Measurements from ENCODE around the gene PTPRK.
"Not testable (repeated sequence)": the region's sequence is repeated elsewhere in the genome, so short reads cannot be mapped to it uniquely, and the experiment has no call there.

The PTPRK gene

GRCh38 chr6:128437685-128438084 is 82.7 kb downstream of the PTPRK start:
- H3K4me1 ChIP-seq = peaks cover 0 to 30% (median 10%) of the 10 kb centered on the region in 4 donors
- H3K36me3 ChIP-seq = no peaks in the 10 kb centered on the region
- H3K4me3 ChIP-seq = no peak overlapping the region
- TF ChIP-seq, protein P1, sequence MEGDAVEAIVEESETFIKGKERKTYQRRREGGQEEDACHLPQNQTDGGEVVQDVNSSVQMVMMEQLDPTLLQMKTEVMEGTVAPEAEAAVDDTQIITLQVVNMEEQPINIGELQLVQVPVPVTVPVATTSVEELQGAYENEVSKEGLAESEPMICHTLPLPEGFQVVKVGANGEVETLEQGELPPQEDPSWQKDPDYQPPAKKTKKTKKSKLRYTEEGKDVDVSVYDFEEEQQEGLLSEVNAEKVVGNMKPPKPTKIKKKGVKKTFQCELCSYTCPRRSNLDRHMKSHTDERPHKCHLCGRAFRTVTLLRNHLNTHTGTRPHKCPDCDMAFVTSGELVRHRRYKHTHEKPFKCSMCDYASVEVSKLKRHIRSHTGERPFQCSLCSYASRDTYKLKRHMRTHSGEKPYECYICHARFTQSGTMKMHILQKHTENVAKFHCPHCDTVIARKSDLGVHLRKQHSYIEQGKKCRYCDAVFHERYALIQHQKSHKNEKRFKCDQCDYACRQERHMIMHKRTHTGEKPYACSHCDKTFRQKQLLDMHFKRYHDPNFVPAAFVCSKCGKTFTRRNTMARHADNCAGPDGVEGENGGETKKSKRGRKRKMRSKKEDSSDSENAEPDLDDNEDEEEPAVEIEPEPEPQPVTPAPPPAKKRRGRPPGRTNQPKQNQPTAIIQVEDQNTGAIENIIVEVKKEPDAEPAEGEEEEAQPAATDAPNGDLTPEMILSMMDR (IDR thresholded peaks at IDR 0.05) = no peak
- no peaks in the 10 kb centered on the region for H3K9me3 ChIP-seq
- no peak for DNase-seq
- H3K27me3 ChIP-seq = no peaks in the 10 kb centered on the region
- intact Hi-C loops (cut with DNase I; ENCODE audit: low total_unique reads) = no loop called here
- no peak overlapping the region for H3K27ac ChIP-seq

DNA sequence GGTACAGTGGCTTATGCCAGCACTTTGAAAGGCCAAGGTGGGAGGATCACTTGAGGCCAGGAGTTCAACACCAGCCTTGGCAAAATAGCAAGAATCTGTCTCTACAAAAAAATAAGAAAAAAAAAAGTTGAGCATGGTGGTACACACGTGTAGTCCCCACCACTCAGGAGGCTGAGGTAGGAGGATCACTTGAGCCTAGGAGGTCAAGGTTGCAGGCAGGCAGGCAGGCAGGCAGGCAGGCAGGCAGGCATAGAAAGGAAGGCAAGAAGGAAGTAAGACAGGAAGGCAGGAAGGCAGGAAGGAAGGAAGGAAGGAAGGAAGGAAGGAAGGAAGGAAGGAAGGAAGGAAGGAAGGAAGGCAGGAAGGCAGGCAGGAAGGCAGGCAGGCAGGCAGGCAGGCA is 85.6 kb downstream of the PTPRK start:
- peaks cover 0 to 37% (median 10%) of the 10 kb centered on the region in 4 donors for H3K4me1 ChIP-seq
- intact Hi-C loops (cut with DNase I; ENCODE audit: low total_unique reads); H3K9me3 ChIP-seq; H3K4me3 ChIP-seq; DNase-seq; H3K36me3 ChIP-seq; H3K27me3 ChIP-seq: not testable (repeated sequence)
- peak overlapping the region in 1 of 2 donors; percentile 38 for H3K27ac ChIP-seq

GRCh38 chr6:128432394-128432793 is 88.0 kb downstream of the PTPRK start:
- Histone ChIP-seq H3K9me3 (no peaks in the 10 kb centered on the region), H3K36me3 (no peaks in the 10 kb centered on the region), H3K4me1 (peaks cover 0 to 27% (median 5%) of the 10 kb centered on the region in 4 donors), H3K27ac (no peak overlapping the region), H3K27me3 (no peaks in the 10 kb centered on the region), H3K4me3 (no peak overlapping the region)
- TF ChIP-seq, protein P1 (IDR thresholded peaks at IDR 0.05) = no peak
- DNase-seq = no peak
- intact Hi-C loops (cut with DNase I; ENCODE audit: low total_unique reads) = no loop called here

GRCh38 chr6:128427139-128427538 is 93.3 kb downstream of the PTPRK start:
- TF ChIP-seq, protein P1 (IDR thresholded peaks at IDR 0.05) = no peak
- no peak for DNase-seq

GRCh38 chr6:128425856-128426255 is 94.5 kb downstream of the PTPRK start:
- intact Hi-C loops (cut with DNase I; ENCODE audit: low total_unique reads) = no loop called here
- DNase-seq = no peak
- Histone ChIP-seq H3K4me1 (peaks cover 0 to 62% (median 31%) of the 10 kb centered on the region in 4 donors), H3K4me3 (no peak overlapping the region), H3K27ac (peak overlapping the region; percentile 62 to 67), H3K9me3 (no peaks in the 10 kb centered on the region), H3K27me3 (no peaks in the 10 kb centered on the region), H3K36me3 (no peaks in the 10 kb centered on the region)
- TF ChIP-seq, protein P1 (IDR thresholded peaks at IDR 0.05) = no peak

More at GRCh38 chr6:128427139-128427538, 93.3 kb downstream of the PTPRK start:
- peak overlapping the region in 1 of 2 donors; percentile 67 for H3K27ac ChIP-seq
- H3K27me3 ChIP-seq = no peaks in the 10 kb centered on the region
- H3K36me3 ChIP-seq = no peaks in the 10 kb centered on the region
- no peak overlapping the region for H3K4me3 ChIP-seq
- H3K9me3 ChIP-seq = no peaks in the 10 kb centered on the region
- intact Hi-C loops (cut with DNase I; ENCODE audit: low total_unique reads) = no loop called here
- peaks cover 0 to 52% (median 24%) of the 10 kb centered on the region in 4 donors for H3K4me1 ChIP-seq

DNA sequence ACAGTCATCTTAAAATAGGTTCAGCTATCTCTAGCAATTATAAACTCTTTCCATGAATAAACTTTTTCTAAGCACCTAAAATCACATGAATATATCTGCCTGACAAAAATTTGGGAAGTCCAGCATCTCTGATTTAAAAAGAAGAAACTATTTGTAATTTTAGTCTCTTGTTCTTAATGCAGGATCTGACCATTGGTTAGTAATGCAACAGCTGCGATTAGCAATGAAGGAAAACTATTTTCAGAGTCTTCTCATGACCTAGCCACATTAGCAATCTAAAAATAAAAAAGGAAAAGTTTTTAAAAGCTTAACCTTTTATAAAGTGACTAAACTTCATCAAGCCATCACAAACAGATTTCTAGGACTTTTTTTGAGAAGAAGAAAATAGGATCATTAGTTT is 97.5 kb downstream of the PTPRK start:
- Histone ChIP-seq H3K36me3 (no peaks in the 10 kb centered on the region), H3K27me3 (no peaks in the 10 kb centered on the region), H3K4me1 (peaks cover 0 to 81% (median 35%) of the 10 kb centered on the region in 4 donors), H3K27ac (peak overlapping the region; percentile 45 to 67), H3K9me3 (no peaks in the 10 kb centered on the region), H3K4me3 (no peak overlapping the region)
- intact Hi-C loops (cut with DNase I; ENCODE audit: low total_unique reads) = no loop called here
- TF ChIP-seq, protein P1 (IDR thresholded peaks at IDR 0.05) = no peak
- DNase-seq = no peak

All from tibial artery (tissue), 4 donors.